ENCODE measurements around the gene GARS1. TPM values are rescaled to one million over a fixed set of nuclear protein-coding genes. Genes with fewer than 3 reads are reported as not detected.
A peak's percentile ranks its signal among the peaks of the same experiment; 100 is the strongest.

GARS1 gene
- total RNA-seq, 4 donors from 2014 or later: 43.6 to 71.0 (median 63.0) TPM

- Histone ChIP-seq H3K4me3 (peak overlapping the region; percentile 83 to 89 (median 88)), H3K27ac (replicated peaks in 1 of 4) (peak overlapping the region; percentile 93 to 96 (median 94)), H3K27me3 (no peaks in the 10 kb centered on the region), H3K9me3 (no peaks in the 10 kb centered on the region), H3K36me3 (peaks cover 9 to 22% (median 18%) of the 10 kb centered on the region in 4 donors), H3K4me1 (peaks cover 17 to 62% (median 35%) of the 10 kb centered on the region in 4 donors)
- WGBS: 2% methylated on average over 13 of the region's 13 CpGs
- no peak for TF ChIP-seq CTCF (IDR thresholded peaks at IDR 0.05)
- no peak for TF ChIP-seq POLR2AphosphoS5 (IDR thresholded peaks at IDR 0.05)
- TF ChIP-seq POLR2A (IDR thresholded peaks at IDR 0.05; ENCODE audit: low read depth): no peak
- TF ChIP-seq EP300 (IDR thresholded peaks at IDR 0.05): no peak
- intact Hi-C loops (cut with DNase I): loop anchor here (5.0 kb wide), 1 partner anchor 147 kb away; no protein-coding TSS in a partner anchor
- DNase-seq (ENCODE audit: extremely low spot score): no peak
Observed at GRCh38 chr7:30595436-30596013, 847 bp downstream of the GARS1 start.

DNA sequence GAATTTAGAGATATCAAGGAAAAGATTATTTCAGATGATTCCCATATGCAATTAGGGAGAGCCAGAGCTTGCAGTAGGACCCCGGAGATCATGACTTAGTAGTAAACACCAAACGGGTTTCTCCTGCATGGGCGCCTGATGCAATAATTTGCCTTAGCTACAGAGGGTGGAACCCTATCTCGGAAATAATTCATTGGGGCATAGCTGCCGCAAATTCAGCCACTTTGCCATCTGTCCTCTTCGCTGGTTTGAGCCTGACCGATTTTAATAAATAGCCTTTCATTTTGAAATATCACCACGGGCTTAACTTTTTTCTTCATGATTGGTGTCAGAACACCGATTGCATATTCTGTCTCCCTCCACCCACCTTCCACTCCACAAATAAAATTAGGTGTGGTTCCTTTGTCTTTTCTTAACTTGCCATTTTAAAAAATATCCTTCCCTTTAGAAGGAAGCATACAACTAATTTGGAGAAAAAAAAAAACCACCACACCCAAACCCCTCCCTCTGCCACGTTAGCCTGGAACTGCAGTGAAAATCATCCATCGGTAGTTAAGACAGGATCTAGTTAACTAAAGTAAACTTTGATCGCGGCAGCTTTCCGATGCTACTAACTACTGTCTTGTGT lies 1.4 kb downstream of the GARS1 start:
- TF ChIP-seq CTCF (IDR thresholded peaks at IDR 0.05) (no peak), POLR2A (IDR thresholded peaks at IDR 0.05; ENCODE audit: low read depth) (no peak), POLR2AphosphoS5 (IDR thresholded peaks at IDR 0.05) (no peak), EP300 (IDR thresholded peaks at IDR 0.05) (no peak)
- H3K9me3 ChIP-seq: no peaks in the 10 kb centered on the region
- peaks cover 17 to 61% (median 35%) of the 10 kb centered on the region in 4 donors for H3K4me1 ChIP-seq
- peak overlapping the region; percentile 83 to 89 (median 88) for H3K4me3 ChIP-seq
- intact Hi-C loops (cut with DNase I): loop anchor here (5.0 kb wide), 1 partner anchor 146 kb away; no protein-coding TSS in a partner anchor
- peaks cover 15 to 28% (median 24%) of the 10 kb centered on the region in 4 donors for H3K36me3 ChIP-seq
- no peak for DNase-seq (ENCODE audit: extremely low spot score)
- H3K27me3 ChIP-seq: no peaks in the 10 kb centered on the region
- WGBS: 26% methylated on average over 14 of the region's 14 CpGs
- H3K27ac ChIP-seq (replicated peaks in 1 of 4): peak overlapping the region; percentile 93 to 96 (median 94)

GRCh38 chr7:30596721-30597120 lies 2.0 kb downstream of the GARS1 start:
- Histone ChIP-seq H3K4me1 (peaks cover 16 to 55% (median 35%) of the 10 kb centered on the region in 4 donors), H3K27ac (replicated peaks in 1 of 4) (no peak overlapping the region), H3K36me3 (peaks cover 21 to 34% (median 28%) of the 10 kb centered on the region in 4 donors), H3K9me3 (no peaks in the 10 kb centered on the region), H3K27me3 (no peaks in the 10 kb centered on the region), H3K4me3 (peak overlapping the region; percentile 83 to 89 (median 88))
- intact Hi-C loops (cut with DNase I): loop anchor here (5.0 kb wide), 1 partner anchor 146 kb away; no protein-coding TSS in a partner anchor
- 80% methylated on average over 3 of the region's 3 CpGs for WGBS
- DNase-seq (ENCODE audit: extremely low spot score): no peak
- TF ChIP-seq POLR2A (IDR thresholded peaks at IDR 0.05; ENCODE audit: low read depth) (no peak), EP300 (IDR thresholded peaks at IDR 0.05) (no peak), POLR2AphosphoS5 (IDR thresholded peaks at IDR 0.05) (no peak), CTCF (IDR thresholded peaks at IDR 0.05) (no peak)

DNA sequence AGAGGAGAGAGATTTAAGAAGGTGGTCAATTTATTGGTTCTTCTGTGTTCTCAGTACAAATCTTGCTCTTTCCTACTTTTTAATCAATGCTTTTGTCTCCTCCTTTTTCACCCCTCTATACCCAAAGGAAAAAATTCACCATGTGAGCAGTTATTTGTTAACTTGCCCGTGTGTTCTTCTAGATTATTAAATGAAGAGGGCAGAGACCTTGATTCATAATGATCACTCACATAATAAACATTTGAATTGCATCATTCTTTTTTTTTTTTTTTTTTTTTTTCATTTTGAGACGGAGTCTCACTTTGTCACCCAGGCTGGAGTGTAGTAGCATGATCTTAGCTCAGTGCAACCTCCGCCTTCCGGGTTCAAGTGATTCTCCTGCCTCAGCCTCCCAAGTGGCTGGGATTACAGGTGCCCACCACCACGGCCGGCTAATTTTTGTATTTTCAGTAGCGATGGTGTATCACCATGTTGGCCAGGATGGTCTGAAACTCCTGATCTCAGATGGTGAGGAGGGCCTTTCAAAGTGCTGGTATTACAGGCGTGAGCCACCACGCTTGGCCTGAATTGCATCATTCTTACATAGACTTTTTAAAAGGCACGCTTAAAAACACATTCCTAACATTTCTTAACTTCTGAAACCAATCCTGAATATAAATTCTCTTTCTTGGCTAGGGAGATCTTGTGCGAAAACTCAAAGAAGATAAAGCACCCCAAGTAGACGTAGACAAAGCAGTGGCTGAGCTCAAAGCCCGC lies 3.6 kb downstream of the GARS1 start:
- H3K27ac ChIP-seq (replicated peaks in 1 of 4): no peak overlapping the region
- intact Hi-C loops (cut with DNase I): loop anchor here (5.0 kb wide), 1 partner anchor 144 kb away; no protein-coding TSS in a partner anchor
- 93% methylated on average over 13 of the region's 13 CpGs for WGBS
- TF ChIP-seq CTCF (IDR thresholded peaks at IDR 0.05) (no peak), EP300 (IDR thresholded peaks at IDR 0.05) (no peak), POLR2AphosphoS5 (IDR thresholded peaks at IDR 0.05) (no peak), POLR2A (IDR thresholded peaks at IDR 0.05; ENCODE audit: low read depth) (no peak)
- H3K27me3 ChIP-seq: no peaks in the 10 kb centered on the region
- peaks cover 4 to 40% (median 24%) of the 10 kb centered on the region in 4 donors for H3K4me1 ChIP-seq
- H3K9me3 ChIP-seq: no peaks in the 10 kb centered on the region
- H3K36me3 ChIP-seq: peaks cover 29 to 50% (median 41%) of the 10 kb centered on the region in 4 donors
- H3K4me3 ChIP-seq: no peak overlapping the region
- no peak for DNase-seq (ENCODE audit: extremely low spot score)

All from esophagus muscularis mucosa (tissue), 4 donors.